GM19463 (cell line): ENCODE measurements around the gene ACER3.
A peak's percentile ranks its signal among the peaks of the same experiment; 100 is the strongest.
"Not testable (repeated sequence)": the region's sequence is repeated elsewhere in the genome, so short reads cannot be mapped to it uniquely, and the experiment has no call there.

Source experiments
- ATAC-seq: cut with Tn5 transposase; IDR thresholded peaks from one replicate; pipeline ENCODE4 v1.9.1; 2021; ENCODE audit warnings: mild to moderate bottlenecking, moderate library complexity; ENCODE audit not compliant: unreplicated experiment

ACER3 gene

DNA sequence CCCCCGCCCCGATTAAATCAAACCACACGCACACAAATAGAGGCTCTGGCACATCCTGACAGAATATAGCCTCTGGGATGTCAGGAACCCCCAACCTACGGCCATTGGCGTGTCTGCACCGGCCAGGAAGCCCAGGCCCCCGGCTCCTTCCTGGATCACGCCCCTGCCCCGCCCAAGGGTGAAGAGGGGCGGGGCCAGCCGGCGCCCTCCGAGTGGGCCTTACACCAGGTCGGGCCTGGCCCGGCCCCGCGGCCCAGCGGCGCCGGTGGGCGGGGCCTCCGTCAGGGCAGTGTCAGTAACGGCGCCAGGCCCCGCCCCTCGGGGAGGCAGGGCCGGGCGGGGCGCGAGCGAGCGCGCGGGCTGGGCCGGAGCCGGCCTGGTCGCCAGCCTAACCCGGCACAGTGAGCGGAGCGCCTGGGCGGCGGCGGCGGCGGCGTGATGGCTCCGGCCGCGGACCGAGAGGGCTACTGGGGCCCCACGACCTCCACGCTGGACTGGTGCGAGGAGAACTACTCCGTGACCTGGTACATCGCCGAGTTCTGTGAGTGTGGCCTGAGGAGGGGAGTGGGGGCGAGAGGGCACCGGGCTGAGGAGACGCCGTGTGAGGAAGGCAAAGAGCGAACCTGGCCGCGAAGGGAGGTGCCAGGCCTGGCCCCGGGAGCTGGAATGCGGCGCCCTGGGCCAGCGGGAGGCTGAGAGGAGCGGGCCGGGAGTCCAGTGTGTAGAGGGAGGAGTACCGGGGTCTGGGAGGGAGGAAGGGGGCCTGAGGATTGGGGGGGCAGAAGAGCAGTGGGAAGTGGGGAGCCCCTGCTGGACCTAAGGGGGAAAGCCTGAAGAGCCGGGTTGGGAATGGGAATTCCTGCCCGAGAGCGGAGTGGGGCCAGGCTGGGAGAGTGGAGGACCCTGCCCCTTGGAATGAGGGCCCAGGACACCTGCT is at the start of gene ACER3:
Gene ACER3 (plus strand): TSS at position 380 of the 937 bp plus-strand sequence. CDS start 59 bp downstream, at position 439.
- peak; percentile 98 for ATAC-seq

DNA sequence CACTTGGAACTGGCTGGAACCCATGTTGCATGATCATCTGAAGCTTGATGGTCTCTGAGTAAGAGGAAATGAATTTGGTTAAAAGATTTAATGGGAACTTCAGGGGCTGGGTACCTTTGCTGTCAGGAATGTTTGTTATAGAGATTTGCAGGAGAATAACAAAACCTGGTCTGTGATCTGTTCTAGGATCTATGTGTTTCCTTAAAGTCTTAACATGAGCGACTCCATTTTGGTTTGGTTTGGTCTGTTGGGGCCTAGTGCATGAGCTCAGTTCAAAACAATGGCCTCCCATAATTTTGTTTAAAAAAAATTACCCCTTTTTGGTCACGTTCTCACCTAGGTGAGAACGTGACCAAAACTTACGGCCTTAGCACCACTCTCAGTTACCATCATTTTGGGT is 49.5 kb upstream of the ACER3 start:
- no peak for ATAC-seq

DNA sequence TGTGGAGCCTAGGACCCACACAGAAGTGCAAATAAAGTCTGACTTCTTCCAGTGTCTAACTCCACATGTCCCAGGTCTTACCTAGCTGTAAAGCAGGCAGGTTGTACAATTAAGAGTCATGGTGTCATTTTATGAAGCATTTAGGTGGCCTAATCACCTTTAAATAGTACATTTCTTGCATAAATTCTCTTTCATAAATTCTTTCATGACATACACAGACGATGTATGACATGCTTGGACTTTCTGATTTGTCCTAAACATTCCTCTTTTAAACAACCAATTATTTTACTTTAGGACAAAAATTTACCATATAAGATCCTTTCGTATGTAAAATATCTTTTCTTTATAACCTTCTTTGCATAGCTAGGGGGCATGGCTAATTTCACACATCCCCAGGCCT is 46.3 kb upstream of the ACER3 start:
- no peak for ATAC-seq

DNA sequence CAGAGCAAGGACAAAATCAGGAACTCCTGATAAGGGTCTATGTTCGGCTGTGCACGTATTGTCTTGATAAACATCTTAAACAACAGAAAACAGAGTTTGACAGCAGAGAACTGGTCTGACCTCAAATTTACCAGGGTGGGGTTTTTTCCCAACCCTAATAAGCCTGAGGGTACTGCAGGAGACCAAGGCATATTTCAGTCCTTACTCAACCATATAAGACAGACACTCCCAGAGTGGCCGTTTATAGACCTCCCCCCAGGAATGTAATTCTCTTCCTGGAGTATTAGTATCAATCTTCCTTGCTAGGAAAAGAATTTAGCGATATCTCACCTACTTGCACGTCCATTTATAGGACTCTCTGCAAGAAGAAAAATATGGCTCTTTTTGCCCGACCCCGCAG is 45.0 kb upstream of the ACER3 start:
- not testable (repeated sequence) for ATAC-seq

DNA sequence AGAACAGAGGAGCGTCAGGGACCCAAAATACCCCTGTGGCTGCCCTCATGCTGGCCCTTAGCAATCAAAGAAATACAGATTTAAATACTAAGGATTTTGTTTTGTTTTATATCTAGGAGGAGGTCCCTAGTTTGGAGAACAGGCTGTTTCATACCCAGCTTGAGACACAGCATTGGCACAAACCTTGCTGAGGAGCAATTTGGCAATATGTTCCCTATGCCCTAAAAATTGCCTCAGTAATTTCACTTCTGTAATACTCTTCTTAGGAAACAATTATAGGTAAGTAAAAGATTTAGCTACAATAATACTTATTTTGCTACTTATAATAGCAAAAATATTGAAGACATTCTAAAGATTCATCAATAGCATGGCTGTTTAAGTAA is 40.5 kb upstream of the ACER3 start:
- no peak for ATAC-seq

DNA sequence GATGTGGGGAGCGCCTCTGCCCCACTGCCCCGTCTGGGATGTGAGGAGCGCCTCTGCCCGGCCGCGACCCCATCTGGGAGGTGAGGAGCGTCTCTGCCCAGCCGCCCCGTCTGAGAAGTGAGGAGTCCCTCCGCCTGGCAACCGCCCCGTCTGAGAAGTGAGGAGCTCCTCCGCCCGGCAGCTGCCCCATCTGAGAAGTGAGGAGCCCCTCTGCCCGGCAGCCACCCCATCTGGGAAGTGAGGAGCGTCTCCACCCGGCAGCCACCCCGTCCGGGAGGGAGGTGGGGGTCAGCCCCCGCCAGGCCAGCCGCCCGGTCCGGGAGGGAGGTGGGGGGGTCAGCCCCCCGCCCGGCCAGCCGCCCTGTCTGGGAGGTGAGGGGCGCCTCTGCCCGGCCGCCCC is 39.3 kb upstream of the ACER3 start:
- not testable (repeated sequence) for ATAC-seq

DNA sequence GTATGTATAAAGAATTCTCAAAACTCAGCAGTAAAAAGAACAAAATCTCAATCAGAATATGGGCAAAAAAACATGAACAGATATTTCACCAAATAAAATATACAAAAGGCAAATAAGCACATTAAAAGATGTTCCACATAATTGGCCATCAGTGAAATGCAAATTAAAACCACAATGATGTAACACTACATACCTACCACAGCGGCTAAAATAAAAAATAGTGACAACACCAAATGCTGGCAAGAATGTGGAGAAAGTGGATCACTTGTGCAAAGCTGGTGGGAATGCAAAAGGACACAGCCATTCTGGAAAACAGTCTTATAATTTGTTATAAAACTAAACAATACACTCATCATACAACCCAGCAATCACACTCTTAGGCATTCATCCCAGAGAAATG is 38.3 kb upstream of the ACER3 start:
- no peak for ATAC-seq

DNA sequence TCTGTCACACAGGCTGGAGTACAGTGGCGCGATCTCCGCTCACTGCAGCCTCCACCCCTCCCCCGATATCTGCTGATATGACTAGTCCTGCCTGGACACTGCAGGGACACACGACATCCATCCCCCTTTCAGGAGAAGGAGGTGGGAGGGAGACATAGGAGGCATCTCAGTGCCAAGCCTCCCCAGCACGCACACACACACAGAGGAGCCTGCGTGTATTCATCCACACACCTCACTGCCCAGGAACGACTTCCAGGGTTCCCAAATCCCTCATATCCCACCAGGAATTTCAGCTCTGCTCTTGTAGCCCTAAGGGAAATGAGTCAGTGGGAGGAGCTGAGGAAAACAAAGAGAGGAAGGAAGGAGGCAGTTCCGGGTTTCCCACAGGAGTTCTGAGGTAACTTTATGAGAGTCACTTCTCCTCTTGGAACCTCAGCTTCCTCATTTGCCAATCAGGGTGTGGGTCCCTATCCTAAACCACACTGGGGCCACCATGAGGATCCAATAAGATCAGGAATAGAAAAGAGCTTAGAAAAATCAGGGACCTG is 37.2 kb upstream of the ACER3 start:
- ATAC-seq = no peak

DNA sequence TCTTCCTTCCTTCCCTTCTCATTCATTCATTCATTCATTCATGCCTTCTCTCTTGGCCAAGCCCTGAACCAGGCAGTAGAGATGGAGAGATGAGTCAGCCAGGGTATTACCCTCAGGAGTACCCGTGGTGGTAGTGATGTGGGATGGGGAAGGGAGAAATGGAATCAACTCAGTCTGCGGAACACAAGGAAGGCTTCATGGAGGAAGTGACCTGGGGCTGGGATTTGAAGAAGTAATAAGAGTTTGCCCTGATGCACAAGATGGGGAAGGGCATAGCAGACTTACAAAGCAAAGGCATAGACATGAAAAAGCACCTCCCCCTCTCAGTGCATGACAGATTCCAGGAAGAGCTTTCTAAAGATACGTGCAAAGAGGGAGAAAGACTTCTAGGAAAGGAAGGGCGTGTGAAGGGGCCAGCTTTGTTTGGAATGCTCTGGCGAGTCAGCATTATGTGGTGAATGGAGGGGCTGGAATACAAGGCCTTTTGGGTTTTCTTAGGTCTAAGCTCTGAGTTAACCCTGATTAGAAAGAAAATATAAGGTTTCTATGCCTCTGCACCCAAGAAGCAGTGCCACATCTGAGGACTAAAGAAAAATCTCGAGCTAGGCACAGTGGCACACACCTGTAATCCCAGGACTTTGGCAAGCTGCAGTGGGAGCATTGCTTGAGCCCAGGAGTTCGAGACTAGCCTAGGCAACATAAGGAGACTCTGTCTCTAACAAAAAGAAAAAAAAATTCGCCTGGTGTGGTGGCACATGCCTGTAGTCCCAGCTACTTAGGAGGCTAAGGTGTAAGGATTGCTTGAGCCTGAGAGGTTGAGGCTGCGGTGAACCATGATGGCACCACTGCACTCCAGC is 36.4 kb upstream of the ACER3 start:
- ATAC-seq = no peak

DNA sequence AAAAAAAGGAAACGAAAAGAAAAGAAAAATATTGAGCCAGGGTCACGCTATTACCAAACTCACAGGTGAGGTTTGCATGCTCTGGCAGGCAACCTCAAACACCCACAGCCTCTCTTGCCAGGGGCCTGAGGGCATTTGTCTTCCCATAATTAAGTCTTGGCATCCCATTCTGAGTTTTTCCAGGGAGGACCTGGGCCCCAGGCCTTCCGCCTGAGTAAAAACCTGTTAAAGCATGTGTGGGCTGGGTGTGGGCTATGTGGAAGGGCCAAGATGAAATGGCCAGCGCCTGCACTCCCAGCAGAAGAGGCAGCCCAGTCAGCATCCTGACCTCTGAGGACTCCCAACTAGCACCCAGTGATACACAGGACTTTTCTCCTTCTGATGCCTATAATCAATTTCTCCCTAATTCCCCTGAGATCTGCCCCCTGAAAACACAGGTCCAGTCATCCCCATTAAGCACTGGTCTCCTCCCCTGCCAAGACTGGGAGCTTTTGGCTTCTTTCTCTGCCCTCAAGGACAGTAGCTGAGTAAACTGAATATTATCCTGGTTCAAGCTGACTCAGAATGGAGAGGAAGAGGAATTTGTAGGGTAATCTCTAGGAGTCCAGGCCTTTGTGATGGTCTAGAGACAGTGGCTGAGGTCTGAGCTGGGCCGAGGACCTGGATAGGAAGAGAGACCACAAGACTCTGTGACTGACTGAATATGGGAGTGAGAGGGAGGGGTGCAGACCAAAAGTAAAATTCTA is 35.6 kb upstream of the ACER3 start:
- no peak for ATAC-seq

DNA sequence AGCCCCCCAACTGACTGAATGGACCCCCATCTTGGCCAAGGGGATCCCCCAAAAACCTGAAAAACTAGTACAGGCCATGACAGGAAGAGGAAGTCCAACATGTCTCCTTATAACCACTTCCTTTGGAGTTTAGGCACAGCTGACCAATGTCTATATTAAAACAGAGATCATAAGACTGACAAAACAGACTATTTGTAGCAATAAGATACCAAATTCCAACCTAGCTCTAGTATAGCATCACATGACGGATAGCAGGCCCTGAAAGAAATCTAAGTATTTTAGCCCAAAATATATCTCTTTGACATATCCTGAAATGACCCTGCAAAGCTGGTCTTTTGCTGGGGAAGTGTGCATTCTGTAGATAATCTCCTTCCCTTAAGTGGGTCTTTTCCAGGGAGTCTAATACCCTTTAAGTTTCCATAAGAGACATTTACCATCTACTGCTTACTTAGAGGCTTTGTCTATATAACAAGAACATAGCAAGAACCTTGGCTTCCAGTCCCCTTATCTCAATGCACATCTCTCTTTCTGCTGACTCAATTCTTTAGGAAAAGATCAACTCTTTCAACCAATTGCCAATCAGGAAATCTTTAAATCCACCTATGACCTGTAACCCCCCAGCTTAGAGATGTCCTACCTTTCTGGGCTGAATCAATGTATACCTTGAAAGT is 34.9 kb upstream of the ACER3 start:
- no peak for ATAC-seq

DNA sequence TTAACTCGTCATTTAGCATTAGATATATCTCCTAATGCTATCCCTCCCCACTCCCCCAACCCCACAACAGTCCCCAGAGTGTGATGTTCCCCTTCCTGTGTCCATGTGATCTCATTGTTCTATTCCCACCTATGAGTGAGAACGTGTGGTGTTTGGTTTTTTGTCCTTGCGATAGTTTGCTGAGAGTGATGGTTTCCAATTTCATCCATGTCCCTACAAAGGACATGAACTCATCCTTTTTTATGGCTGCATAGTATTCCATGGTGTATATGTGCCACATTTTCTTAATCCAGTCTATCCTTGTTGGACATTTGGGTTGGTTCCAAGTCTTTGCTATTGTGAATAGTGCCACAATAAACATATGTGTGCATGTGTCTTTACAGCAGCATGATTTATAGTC is 34.2 kb upstream of the ACER3 start:
- not testable (repeated sequence) for ATAC-seq

DNA sequence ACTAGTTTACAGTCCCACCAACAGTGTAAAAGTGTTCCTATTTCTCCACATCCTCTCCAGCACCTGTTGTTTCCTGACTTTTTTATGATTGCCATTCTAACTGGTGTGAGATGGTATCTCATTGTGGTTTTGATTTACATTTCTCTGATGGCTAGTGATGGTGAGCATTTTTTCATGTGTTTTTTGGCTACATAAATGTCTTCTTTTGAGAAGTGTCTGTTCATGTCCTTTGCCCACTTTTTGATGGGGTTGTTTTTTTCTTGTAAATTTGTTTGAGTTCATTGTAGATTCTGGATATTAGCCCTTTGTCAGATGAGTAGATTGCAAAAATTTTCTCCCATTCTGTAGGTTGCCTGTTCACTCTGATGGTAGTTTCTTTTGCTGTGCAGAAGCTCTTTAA is 33.7 kb upstream of the ACER3 start:
- ATAC-seq = not testable (repeated sequence)

DNA sequence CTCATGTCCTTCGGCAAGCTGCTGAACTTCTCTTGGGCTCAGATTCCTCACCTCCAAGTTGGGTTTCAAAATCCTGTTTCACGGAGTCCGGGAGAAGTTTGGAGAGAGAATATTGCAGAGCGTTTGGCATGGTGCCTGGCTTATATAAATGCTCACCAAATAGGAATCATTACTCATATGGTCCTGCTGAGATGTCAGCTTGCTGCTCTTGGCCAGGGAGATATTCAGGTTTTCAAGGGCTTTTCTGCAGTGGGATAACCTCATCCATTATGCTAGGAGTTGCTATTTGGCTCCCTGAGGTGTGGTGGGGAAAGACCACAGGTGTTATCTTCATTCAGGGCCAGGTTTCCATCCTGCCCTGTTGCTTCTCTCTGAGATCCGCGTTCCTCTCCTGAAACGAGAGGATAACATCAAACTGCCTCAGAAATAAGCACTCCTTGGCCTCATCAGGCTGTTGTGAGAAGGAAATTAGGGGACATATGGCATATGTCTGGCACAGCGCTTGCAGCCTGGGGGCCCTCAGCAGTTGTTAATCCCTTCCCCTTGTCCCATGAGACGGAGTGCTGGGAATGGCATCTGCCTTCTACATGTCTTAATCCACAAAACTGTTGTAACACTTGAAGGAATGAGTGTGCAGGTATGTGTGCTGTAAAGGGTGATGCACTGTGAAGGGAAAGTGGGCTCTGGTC is 29.9 kb upstream of the ACER3 start:
- ATAC-seq = no peak

DNA sequence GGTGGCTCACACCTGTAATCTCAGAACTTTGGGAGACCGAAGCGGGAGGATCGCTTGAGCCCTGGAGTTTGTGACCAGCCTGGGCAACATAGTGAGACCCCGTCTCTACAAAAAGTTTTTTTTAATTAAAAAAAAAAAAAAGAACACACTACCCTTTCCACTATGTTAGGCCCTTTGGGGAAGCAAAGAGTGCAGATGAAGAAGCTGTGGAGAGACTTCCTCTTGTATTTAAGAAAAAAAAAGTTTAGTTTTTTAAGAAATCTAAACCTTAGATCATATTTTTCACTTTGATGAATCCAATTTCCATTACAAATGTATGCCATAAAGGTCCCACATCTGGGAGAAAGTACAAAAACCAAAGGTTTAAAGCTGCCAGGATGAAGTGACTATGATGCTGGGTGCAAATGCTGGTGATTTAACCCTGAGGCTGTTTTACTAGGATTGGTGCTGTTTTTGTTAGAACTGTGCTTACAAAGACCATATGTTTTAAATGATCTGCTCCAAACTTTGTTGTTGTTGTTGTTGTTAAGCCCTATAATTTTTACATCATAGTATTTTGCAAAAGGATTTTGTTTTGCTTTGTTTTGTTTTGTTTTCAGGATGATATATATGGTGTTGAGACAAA is 28.9 kb upstream of the ACER3 start:
- no peak for ATAC-seq

DNA sequence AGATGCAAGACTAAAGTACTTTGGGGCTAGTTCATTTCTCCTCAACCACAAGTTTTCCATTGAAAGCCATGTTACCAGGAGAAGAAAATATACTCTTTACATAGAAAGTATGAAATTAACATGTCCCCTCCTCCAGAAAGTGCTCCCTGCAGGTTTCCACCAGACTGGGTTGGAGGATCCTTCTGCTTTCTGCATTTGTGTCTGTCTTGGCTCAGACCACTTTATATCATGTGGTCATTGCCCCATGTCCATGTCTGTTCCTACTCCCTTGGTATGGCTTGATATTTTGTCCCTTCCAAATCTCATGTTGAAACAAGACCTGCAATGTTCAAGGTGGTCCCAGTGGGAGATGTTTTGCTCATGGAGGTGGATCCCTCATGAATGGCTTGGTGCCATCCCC is 28.4 kb upstream of the ACER3 start:
- ATAC-seq = no peak

DNA sequence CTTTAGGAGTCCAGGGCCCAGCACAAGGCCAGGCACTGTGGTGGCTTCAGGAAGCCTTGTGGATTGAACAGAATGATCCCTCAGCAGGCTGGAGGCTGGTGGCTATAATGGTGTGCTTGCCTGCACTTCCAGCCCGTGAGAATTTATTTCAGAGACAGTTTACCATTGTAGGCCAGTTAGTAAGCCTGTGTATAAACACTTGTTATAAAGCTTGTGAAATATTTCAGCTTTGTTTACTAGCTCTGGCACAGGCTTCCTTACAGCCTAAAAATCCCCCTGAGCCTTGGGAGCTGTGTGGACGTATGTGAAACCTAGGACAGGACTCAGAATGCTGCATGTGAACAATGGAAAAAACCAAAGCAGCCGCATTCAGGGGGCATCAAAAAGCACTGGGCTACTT is 26.6 kb upstream of the ACER3 start:
- no peak for ATAC-seq

DNA sequence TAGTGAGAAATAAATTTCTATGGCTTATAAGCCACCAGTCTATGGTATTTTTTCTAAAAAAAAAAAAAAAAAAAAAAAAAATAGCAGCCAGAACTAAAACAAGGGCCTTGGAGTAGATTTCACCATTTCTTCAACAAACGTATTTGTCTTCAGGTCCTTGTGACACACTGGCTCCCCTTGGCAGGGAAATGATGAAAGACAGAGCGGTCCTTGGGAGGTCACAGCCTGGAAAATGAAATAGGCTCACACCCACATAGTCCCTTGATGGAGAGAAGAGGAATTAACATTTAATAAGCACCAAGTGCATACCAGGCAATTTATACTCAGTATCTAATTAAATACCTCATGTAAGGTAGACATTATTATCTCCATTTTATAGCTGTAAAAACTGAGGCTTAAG is 25.7 kb upstream of the ACER3 start:
- ATAC-seq = no peak

DNA sequence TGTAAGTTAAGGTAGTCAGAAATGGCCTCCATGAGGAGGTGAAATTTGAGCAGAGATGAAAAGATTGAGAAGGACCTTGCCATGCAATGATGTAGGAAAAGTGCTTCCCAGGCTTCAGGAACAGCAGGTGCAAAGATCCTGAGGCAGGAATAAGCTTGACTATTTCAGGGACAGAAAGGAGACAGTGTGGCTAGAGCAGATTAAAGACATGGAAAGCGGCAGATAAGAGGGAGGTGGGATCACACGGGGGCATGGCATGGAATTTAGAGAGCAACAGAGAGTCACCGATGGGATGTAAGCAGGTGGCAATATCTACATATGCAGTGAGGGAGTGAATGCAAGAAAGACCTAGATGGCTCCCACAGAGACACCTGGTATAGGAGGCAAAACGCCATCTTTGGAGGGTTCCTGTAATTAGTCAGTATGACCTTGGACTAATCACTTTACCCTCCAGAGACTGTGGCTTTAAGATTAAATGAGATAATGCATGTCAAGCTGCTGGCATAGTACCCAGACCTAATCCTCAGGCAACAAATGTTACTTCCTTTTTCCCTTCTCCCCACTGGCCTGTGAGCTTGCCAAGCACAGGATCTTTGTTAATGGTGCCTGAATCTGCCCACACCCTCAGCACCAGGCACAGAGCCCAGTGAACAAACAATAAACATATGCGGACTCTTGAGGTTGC is 24.6 kb upstream of the ACER3 start:
- no peak for ATAC-seq
